CD14-positive monocyte (primary cell): Measurements from ENCODE around the gene ZC3H10. TPM values are rescaled to one million over a fixed set of nuclear protein-coding genes. Genes with fewer than 3 reads are reported as not detected.
A peak's percentile ranks its signal among the peaks of the same experiment; 100 is the strongest.

Experiments
- DNase-seq, 3 donors: peaks; one replicate each; pipeline ENCODE4 v3.0.0-alpha.2; 2011 to 2022
- H2AFZ ChIP-seq: 2 replicates; pipeline ENCODE4 v1.6.0; 2012; ENCODE audit warnings: mild to moderate bottlenecking, low read depth, low read length, inconsistent platforms; ENCODE audit not compliant: insufficient read depth, poor library complexity, severe bottlenecking
- H3K27ac ChIP-seq, 2 donors: 1 replicate in 1 of 2; 2 replicates in 1 of 2; pipeline ENCODE4 v1.5.1; 2012 to 2013; ENCODE audit warnings: low read length in 2 of 2, control low read depth in 1 of 2, inconsistent platforms in 1 of 2, low read depth in 1 of 2, mild to moderate bottlenecking in 1 of 2
- H3K27me3 ChIP-seq, 2 donors: one replicate each; pipeline versions ENCODE4 v1.6.0 to v1.6.1; 2011 to 2013; ENCODE audit warnings: low read length in 2 of 2; ENCODE audit not compliant: control insufficient read depth in 2 of 2, insufficient read depth in 2 of 2
- H3K36me3 ChIP-seq, 2 donors: replicated peaks in 1 of 2; 1 replicate in 1 of 2; 2 replicates in 1 of 2; pipeline versions ENCODE4 v1.5.1 to v1.6.1; 2012 to 2013; ENCODE audit warnings: low read length in 2 of 2, control low read depth in 1 of 2, inconsistent platforms in 1 of 2, mild to moderate bottlenecking in 1 of 2; ENCODE audit not compliant: insufficient read depth in 2 of 2, control insufficient read depth in 1 of 2
- H3K4me1 ChIP-seq, 2 donors: 1 replicate in 1 of 2; 2 replicates in 1 of 2; pipeline versions ENCODE4 v1.5.1 to v1.6.1; 2012 to 2013; ENCODE audit warnings: low read length in 2 of 2, control low read depth in 1 of 2, inconsistent platforms in 1 of 2, mild to moderate bottlenecking in 1 of 2, moderate library complexity in 1 of 2; ENCODE audit not compliant: insufficient read depth in 2 of 2, control insufficient read depth in 1 of 2
- H3K4me2 ChIP-seq: replicated peaks from 2 replicates; pipeline ENCODE3; 2012; ENCODE audit warnings: low read length, moderate library complexity, mild to moderate bottlenecking; ENCODE audit not compliant: poor library complexity, severe bottlenecking; ENCODE audit errors: extremely low read depth
- H3K4me3 ChIP-seq, 3 experiments: fragments of 200-600 bp in 1 of 3; sonication (generic) in 1 of 3; replicated peaks in 1 of 3; 1 replicate in 2 of 3; 2 replicates in 1 of 3; pipeline ENCODE4 v1.5.1; 2011 to 2013; ENCODE audit warnings: low read length in 3 of 3, mild to moderate bottlenecking in 3 of 3, control low read depth in 2 of 3, low read depth in 2 of 3, inconsistent platforms in 1 of 3, moderate library complexity in 1 of 3
- H3K79me2 ChIP-seq: 2 replicates; pipeline ENCODE4 v1.6.0; 2012; ENCODE audit warnings: mild to moderate bottlenecking, control low read depth, inconsistent platforms, low read length, moderate library complexity; ENCODE audit not compliant: insufficient read depth
- H3K9ac ChIP-seq: 2 replicates; pipeline ENCODE4 v1.6.0; 2017; ENCODE audit warnings: low read length, mild to moderate bottlenecking; ENCODE audit not compliant: insufficient read depth, poor library complexity, severe bottlenecking
- H3K9me3 ChIP-seq, 2 donors: replicated peaks in 1 of 2; 1 replicate in 1 of 2; 2 replicates in 1 of 2; pipeline versions ENCODE4 v1.5.1 to v1.6.1; 2012 to 2013; ENCODE audit warnings: low read length in 2 of 2, control low read depth in 1 of 2; ENCODE audit not compliant: control insufficient read depth in 1 of 2, insufficient read depth in 1 of 2
- H4K20me1 ChIP-seq: 2 replicates; pipeline ENCODE4 v1.6.0; 2012; ENCODE audit warnings: mild to moderate bottlenecking, low read length, control low read depth, moderate library complexity; ENCODE audit not compliant: insufficient read depth
- H3K27ac Mint-ChIP-seq, 7 donors: one replicate each; pipeline ENCODE4 v1.8.0; 2020; ENCODE audit warnings: mild to moderate bottlenecking in 7 of 7, mixed read lengths in 7 of 7, moderate library complexity in 6 of 7, inconsistent platforms in 2 of 7
- H3K27me3 Mint-ChIP-seq, 3 donors: one replicate each; pipeline ENCODE4 v1.8.0; 2021 to 2022; ENCODE audit warnings: low read depth in 3 of 3, mild to moderate bottlenecking in 3 of 3, mixed read lengths in 3 of 3, moderate library complexity in 3 of 3, inconsistent platforms in 1 of 3
- H3K36me3 Mint-ChIP-seq, 2 donors: one replicate each; pipeline ENCODE4 v1.8.0; 2020; ENCODE audit warnings: mixed read lengths in 2 of 2, inconsistent platforms in 1 of 2, mild to moderate bottlenecking in 1 of 2
- H3K4me1 Mint-ChIP-seq: one replicate; pipeline ENCODE4 v1.8.0; 2020; ENCODE audit warnings: mild to moderate bottlenecking, mixed read lengths
- H3K4me3 Mint-ChIP-seq, 2 donors: one replicate each; pipeline ENCODE4 v1.8.0; 2020; ENCODE audit warnings: mild to moderate bottlenecking in 2 of 2, mixed read lengths in 2 of 2, moderate library complexity in 1 of 2
- H3K9me3 Mint-ChIP-seq, 7 donors: one replicate each; pipeline ENCODE4 v1.8.0; 2020 to 2022; ENCODE audit warnings: mixed read lengths in 7 of 7, mild to moderate bottlenecking in 6 of 7, moderate library complexity in 6 of 7, inconsistent platforms in 2 of 7
- CTCF ChIP-seq: fragments of 200-600 bp; IDR thresholded peaks from one replicate; pipeline ENCODE4 v1.8.0; 2022; ENCODE audit warnings: antibody characterized with exemption, mild to moderate bottlenecking
- WGBS: methylation state at CpG from one replicate; pipeline ENCODE4 v1.1.5; 2013; ENCODE audit warnings: missing lambda C conversion rate; ENCODE audit not compliant: insufficient coverage; 5-methylcytosine and 5-hydroxymethylcytosine counted together
- intact Hi-C, 2 donors: fragments of 100-400 bp; cut with micrococcal nuclease; formaldehyde crosslinking; loops; one replicate each; pipeline versions ENCODE4 v1.15.0 to v1.15.1; 2023
- polyA plus RNA-seq, 3 donors: library from polyadenylated mRNA; depleted of rRNA in 1 of 3; unstranded in 2 of 3; stranded (reverse) in 1 of 3; fragments of 300-500 nt in 2 of 3; fragments of >200 nt in 1 of 3; fragmentation: Illumina TruSeq in 2 of 3; gene quantifications; 1 replicate in 2 of 3; 2 replicates in 1 of 3; pipeline ENCODE4 v1.2.3, GENCODE V29; 2012 to 2021

The ZC3H10 gene
- polyA plus RNA-seq, 3 donors: 1.7 to 3.1 (median 1.8) TPM

- H3K4me2 ChIP-seq: no peak overlapping the region
- Mint-ChIP-seq H3K9me3 (no peaks in the 10 kb centered on the region), H3K4me1 (peaks cover 28% of the 10 kb centered on the region), H3K27me3 (peaks cover 0 to 3% (median 0%) of the 10 kb centered on the region in 3 donors), H3K4me3 (no peak overlapping the region), H3K27ac (peak overlapping the region in 4 of 7 donors; percentile 41 to 73 (median 64)), H3K36me3 (peaks cover 71 to 88% of the 10 kb centered on the region in 2 donors)
- H3K4me3 ChIP-seq: no peak overlapping the region
- no peak overlapping the region for H2AFZ ChIP-seq
- H3K27me3 ChIP-seq: no peaks in the 10 kb centered on the region
- no peaks in the 10 kb centered on the region for H3K9me3 ChIP-seq
- H3K9ac ChIP-seq: no peak overlapping the region
- intact Hi-C loops: loop anchor here in 1 of 2 donors (5.0 kb wide), 1 partner anchor 36 kb away; the partner anchor contains the start of gene ESYT1
- no peak for TF ChIP-seq CTCF
- peak overlapping the region in 1 of 2 donors; percentile 23 for H3K27ac ChIP-seq
- H3K4me1 ChIP-seq: peaks cover 26 to 28% of the 10 kb centered on the region in 2 donors
- 92% methylated on average over 5 of the region's 11 CpGs for WGBS
- H3K79me2 ChIP-seq: peaks cover 37% of the 10 kb centered on the region
- no peak for DNase-seq
- peaks cover 73 to 88% of the 10 kb centered on the region in 2 donors for H3K36me3 ChIP-seq
- H4K20me1 ChIP-seq: peaks cover 74% of the 10 kb centered on the region
These were observed 45.7 kb downstream of the ZC3H10 start for GRCh38 chr12:56163533-56164344.

- Mint-ChIP-seq H3K27me3 (peaks cover 0 to 4% (median 0%) of the 10 kb centered on the region in 3 donors), H3K36me3 (peaks cover 77 to 94% of the 10 kb centered on the region in 2 donors), H3K27ac (peak overlapping the region in 3 of 7 donors; percentile 19 to 58 (median 23)), H3K4me1 (peaks cover 24% of the 10 kb centered on the region), H3K9me3 (no peaks in the 10 kb centered on the region), H3K4me3 (no peak overlapping the region)
- H2AFZ ChIP-seq: no peak overlapping the region
- no peak overlapping the region for H3K4me3 ChIP-seq
- peaks cover 77 to 94% of the 10 kb centered on the region in 2 donors for H3K36me3 ChIP-seq
- no peak overlapping the region for H3K4me2 ChIP-seq
- peaks cover 68% of the 10 kb centered on the region for H4K20me1 ChIP-seq
- H3K79me2 ChIP-seq: peaks cover 31% of the 10 kb centered on the region
- no peak overlapping the region for H3K9ac ChIP-seq
- intact Hi-C loops: loop anchor here in 1 of 2 donors (5.0 kb wide), 1 partner anchor 37 kb away; the partner anchor contains the start of gene ESYT1
- H3K27ac ChIP-seq: no peak overlapping the region
- H3K9me3 ChIP-seq: no peaks in the 10 kb centered on the region
- 98% methylated on average over 16 of the region's 17 CpGs for WGBS
- H3K4me1 ChIP-seq: peaks cover 22% of the 10 kb centered on the region in 2 donors
- no peak for TF ChIP-seq CTCF
- no peak for DNase-seq
- H3K27me3 ChIP-seq: no peaks in the 10 kb centered on the region
These were observed 46.3 kb downstream of the ZC3H10 start for GRCh38 chr12:56164345-56164729.
